ENCODE results near the gene FKBP7. TPM values are rescaled to one million over a fixed set of nuclear protein-coding genes. Genes with fewer than 3 reads are reported as not detected.

The FKBP7 gene
- total RNA-seq, 2 experiments from 2014 or later: 2.8 to 2.9 TPM

- Mint-ChIP-seq H3K36me3 (peaks cover 39% of the 10 kb centered on the region), H3K27ac (no peak overlapping the region), H3K4me1 (ENCODE audit: low read depth) (peaks cover 27% of the 10 kb centered on the region), H3K4me3 (no peak overlapping the region), H3K9me3 (no peaks in the 10 kb centered on the region), H3K27me3 (no peaks in the 10 kb centered on the region)
- CTCF ChIA-PET: interaction anchor here (0.7 to 1.7 kb wide), 2 partner anchors 11 to 17 kb away, joined by 3 to 7 read pairs; no protein-coding TSS in a partner anchor
- DNase-seq: no peak
- intact Hi-C loops (cut with micrococcal nuclease): loop anchor here (1.0 to 2.0 kb wide), 6 partner anchors 9 to 593 kb away; partner anchors contain the start of genes FKBP7, PJVK and PRKRA
- POLR2A ChIA-PET: interaction anchor here (0.6 to 1.5 kb wide), 2 partner anchors 16 to 397 kb away, joined by 5 to 8 read pairs; no protein-coding TSS in a partner anchor
These were observed 35.5 kb upstream of the FKBP7 start for GRCh38 chr2:178513876-178514275.

GRCh38 chr2:178512484-178512883, 34.1 kb upstream of the FKBP7 start:
- POLR2A ChIA-PET: interaction anchor here (1.2 kb wide), 1 partner anchor 18 kb away, joined by 3 read pairs; no protein-coding TSS in a partner anchor
- CTCF ChIA-PET: interaction anchor here (1.2 to 1.7 kb wide), 2 partner anchors 18 to 33 kb away, joined by 3 to 7 read pairs; partner anchors contain the start of gene PLEKHA3
- no peak for DNase-seq
- Mint-ChIP-seq H3K27me3 (no peaks in the 10 kb centered on the region), H3K4me3 (no peak overlapping the region), H3K9me3 (no peaks in the 10 kb centered on the region), H3K27ac (no peak overlapping the region), H3K36me3 (peaks cover 26% of the 10 kb centered on the region), H3K4me1 (ENCODE audit: low read depth) (peaks cover 34% of the 10 kb centered on the region)
- intact Hi-C loops (cut with micrococcal nuclease): no loop called here

GRCh38 chr2:178510384-178510783, 32.0 kb upstream of the FKBP7 start:
- H3K4me3 Mint-ChIP-seq: no peak overlapping the region
- CTCF ChIA-PET: no interaction called here
- peaks cover 40% of the 10 kb centered on the region for H3K4me1 Mint-ChIP-seq (ENCODE audit: low read depth)
- H3K27ac Mint-ChIP-seq: no peak overlapping the region
- no peaks in the 10 kb centered on the region for H3K27me3 Mint-ChIP-seq
- POLR2A ChIA-PET: no interaction called here
- H3K9me3 Mint-ChIP-seq: no peaks in the 10 kb centered on the region
- intact Hi-C loops (cut with micrococcal nuclease): no loop called here
- H3K36me3 Mint-ChIP-seq: peaks cover 28% of the 10 kb centered on the region
- no peak for DNase-seq

DNA sequence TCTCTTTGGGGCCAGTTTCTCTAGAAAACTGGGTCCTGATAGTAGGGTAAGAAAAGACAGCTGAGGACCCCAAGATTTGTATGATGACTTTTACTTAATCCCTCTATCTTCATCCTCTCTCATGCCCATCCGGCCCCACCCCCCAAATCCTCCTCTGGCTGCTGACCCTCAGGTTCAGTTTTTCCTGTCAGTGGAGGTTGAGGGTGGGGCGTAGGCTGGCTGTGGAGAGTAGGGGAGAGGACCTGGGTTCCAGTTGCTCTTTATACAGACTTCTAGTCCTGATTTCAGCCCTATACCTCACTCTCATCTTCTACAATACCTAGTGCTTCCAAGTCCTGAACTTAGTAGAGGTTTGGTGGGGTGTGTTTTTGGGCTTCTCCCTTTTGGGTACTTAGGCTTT, 30.2 kb upstream of the FKBP7 start:
- POLR2A ChIA-PET: no interaction called here
- no peak for DNase-seq
- intact Hi-C loops (cut with micrococcal nuclease): no loop called here
- CTCF ChIA-PET: interaction anchor here (0.6 kb wide), 1 partner anchor 16 kb away, joined by 3 read pairs; no protein-coding TSS in a partner anchor
- Mint-ChIP-seq H3K36me3 (peaks cover 25% of the 10 kb centered on the region), H3K27me3 (no peaks in the 10 kb centered on the region), H3K4me3 (no peak overlapping the region), H3K27ac (no peak overlapping the region), H3K4me1 (ENCODE audit: low read depth) (peaks cover 26% of the 10 kb centered on the region), H3K9me3 (no peaks in the 10 kb centered on the region)

DNA sequence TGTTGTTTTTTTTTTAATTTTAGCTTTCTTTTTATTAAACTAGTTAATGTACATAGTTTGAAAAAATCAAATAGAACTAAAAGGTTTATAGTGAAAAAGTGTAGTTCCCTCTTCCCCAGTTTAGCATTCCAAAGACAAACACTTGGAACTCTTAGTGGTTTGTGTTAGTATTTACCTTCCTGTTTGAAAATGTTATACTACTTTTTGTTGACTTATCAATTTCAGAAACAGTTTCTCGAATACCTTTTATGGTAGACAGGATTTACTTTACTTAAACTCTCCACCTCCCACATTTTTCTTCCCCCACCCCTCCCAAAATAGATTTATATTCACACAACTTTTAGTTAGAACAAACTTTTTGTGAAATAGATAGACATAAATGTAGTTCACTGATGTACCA, 28.5 kb upstream of the FKBP7 start:
- CTCF ChIA-PET: interaction anchor here (1.0 kb wide), 1 partner anchor 24 kb away, joined by 3 read pairs; no protein-coding TSS in a partner anchor
- DNase-seq: no peak
- no peak overlapping the region for H3K4me3 Mint-ChIP-seq
- no peaks in the 10 kb centered on the region for H3K9me3 Mint-ChIP-seq
- H3K27ac Mint-ChIP-seq: no peak overlapping the region
- no peaks in the 10 kb centered on the region for H3K27me3 Mint-ChIP-seq
- peaks cover 23% of the 10 kb centered on the region for H3K36me3 Mint-ChIP-seq
- H3K4me1 Mint-ChIP-seq (ENCODE audit: low read depth): peaks cover 14% of the 10 kb centered on the region
- POLR2A ChIA-PET: no interaction called here
- intact Hi-C loops (cut with micrococcal nuclease): no loop called here

DNA sequence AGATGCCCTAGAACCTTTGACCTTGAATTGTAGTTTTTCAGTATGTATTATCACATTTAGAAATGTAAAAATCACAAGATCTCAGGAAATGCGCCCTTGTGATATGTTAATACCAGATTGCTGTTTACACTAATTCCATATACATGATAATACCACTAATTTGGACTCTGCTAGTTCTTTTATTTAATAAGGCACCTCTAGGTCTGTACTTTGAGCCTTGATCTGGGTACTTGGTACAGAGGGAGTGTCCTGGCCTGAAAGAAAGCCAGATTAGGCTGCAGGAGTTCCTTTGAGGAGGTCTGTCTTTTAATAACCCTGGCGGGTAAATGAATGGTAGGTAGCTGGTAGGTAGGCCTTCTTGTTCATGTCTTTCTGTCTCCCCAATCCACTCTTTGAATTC, 28.1 kb upstream of the FKBP7 start:
- peaks cover 24% of the 10 kb centered on the region for H3K36me3 Mint-ChIP-seq
- ChIA-PET POLR2A (no interaction called here), CTCF (no interaction called here)
- intact Hi-C loops (cut with micrococcal nuclease): no loop called here
- H3K27me3 Mint-ChIP-seq: no peaks in the 10 kb centered on the region
- H3K4me1 Mint-ChIP-seq (ENCODE audit: low read depth): peaks cover 14% of the 10 kb centered on the region
- no peak for DNase-seq
- H3K27ac Mint-ChIP-seq: no peak overlapping the region
- no peaks in the 10 kb centered on the region for H3K9me3 Mint-ChIP-seq
- no peak overlapping the region for H3K4me3 Mint-ChIP-seq

GRCh38 chr2:178506101-178506500, 27.7 kb upstream of the FKBP7 start:
- Mint-ChIP-seq H3K4me3 (no peak overlapping the region), H3K4me1 (ENCODE audit: low read depth) (peaks cover 14% of the 10 kb centered on the region), H3K36me3 (peaks cover 23% of the 10 kb centered on the region), H3K27ac (no peak overlapping the region), H3K27me3 (no peaks in the 10 kb centered on the region), H3K9me3 (no peaks in the 10 kb centered on the region)
- CTCF ChIA-PET: no interaction called here
- no peak for DNase-seq
- POLR2A ChIA-PET: no interaction called here
- intact Hi-C loops (cut with micrococcal nuclease): no loop called here

DNA sequence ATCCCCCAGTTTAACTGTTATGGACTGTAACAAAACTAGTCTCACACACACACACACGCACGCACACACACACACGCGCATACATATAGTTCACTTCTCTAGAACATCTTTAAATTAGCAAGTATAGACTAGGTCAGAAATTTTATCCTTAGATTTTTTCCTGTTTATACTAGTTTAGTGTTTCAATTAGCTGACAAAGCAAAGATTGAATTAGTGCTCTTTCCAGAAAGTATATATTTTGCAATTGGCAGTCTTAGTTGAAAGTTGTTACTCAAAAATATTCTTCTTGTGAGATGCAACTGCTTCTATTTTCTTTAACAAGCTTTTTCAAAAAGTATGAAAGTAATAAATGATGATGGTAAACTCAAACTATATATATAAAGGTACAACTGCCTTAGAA, 24.4 kb upstream of the FKBP7 start:
- H3K27ac Mint-ChIP-seq: no peak overlapping the region
- ChIA-PET POLR2A (no interaction called here), CTCF (interaction anchor here (0.6 to 1.6 kb wide), 3 partner anchors 10 to 20 kb away, joined by 3 to 4 read pairs (median 3); no protein-coding TSS in a partner anchor)
- no peaks in the 10 kb centered on the region for H3K27me3 Mint-ChIP-seq
- intact Hi-C loops (cut with micrococcal nuclease): no loop called here
- peaks cover 40% of the 10 kb centered on the region for H3K36me3 Mint-ChIP-seq
- H3K9me3 Mint-ChIP-seq: no peaks in the 10 kb centered on the region
- DNase-seq: no peak
- peaks cover 9% of the 10 kb centered on the region for H3K4me1 Mint-ChIP-seq (ENCODE audit: low read depth)
- no peak overlapping the region for H3K4me3 Mint-ChIP-seq

GRCh38 chr2:178499640-178500039, 21.2 kb upstream of the FKBP7 start:
- CTCF ChIA-PET: interaction anchor here (1.2 kb wide), 1 partner anchor 85 kb away, joined by 3 read pairs; no protein-coding TSS in a partner anchor
- no peak for DNase-seq
- POLR2A ChIA-PET: no interaction called here
- intact Hi-C loops (cut with micrococcal nuclease): no loop called here
- H3K4me3 Mint-ChIP-seq: no peak overlapping the region
- H3K36me3 Mint-ChIP-seq: peaks cover 53% of the 10 kb centered on the region
- no peak overlapping the region for H3K27ac Mint-ChIP-seq
- no peaks in the 10 kb centered on the region for H3K27me3 Mint-ChIP-seq
- no peaks in the 10 kb centered on the region for H3K9me3 Mint-ChIP-seq
- H3K4me1 Mint-ChIP-seq (ENCODE audit: low read depth): no peaks in the 10 kb centered on the region

GRCh38 chr2:178498137-178498536, 19.7 kb upstream of the FKBP7 start:
- H3K4me1 Mint-ChIP-seq (ENCODE audit: low read depth): no peaks in the 10 kb centered on the region
- intact Hi-C loops (cut with micrococcal nuclease): no loop called here
- no peak overlapping the region for H3K27ac Mint-ChIP-seq
- CTCF ChIA-PET: interaction anchor here (0.5 to 0.9 kb wide), 2 partner anchors 17 to 83 kb away, joined by 3 read pairs; no protein-coding TSS in a partner anchor
- H3K36me3 Mint-ChIP-seq: peaks cover 58% of the 10 kb centered on the region
- H3K9me3 Mint-ChIP-seq: no peaks in the 10 kb centered on the region
- POLR2A ChIA-PET: no interaction called here
- no peaks in the 10 kb centered on the region for H3K27me3 Mint-ChIP-seq
- DNase-seq: no peak
- no peak overlapping the region for H3K4me3 Mint-ChIP-seq

GRCh38 chr2:178496049-178496448, 17.6 kb upstream of the FKBP7 start:
- H3K9me3 Mint-ChIP-seq: no peaks in the 10 kb centered on the region
- peaks cover 2% of the 10 kb centered on the region for H3K4me1 Mint-ChIP-seq (ENCODE audit: low read depth)
- ChIA-PET CTCF (interaction anchor here (0.6 kb wide), 1 partner anchor 170 kb away, joined by 3 read pairs; no protein-coding TSS in a partner anchor), POLR2A (no interaction called here)
- no peak for DNase-seq
- intact Hi-C loops (cut with micrococcal nuclease): no loop called here
- peaks cover 54% of the 10 kb centered on the region for H3K36me3 Mint-ChIP-seq
- no peak overlapping the region for H3K27ac Mint-ChIP-seq
- no peak overlapping the region for H3K4me3 Mint-ChIP-seq
- H3K27me3 Mint-ChIP-seq: no peaks in the 10 kb centered on the region

- no peak for DNase-seq
- Mint-ChIP-seq H3K27me3 (no peaks in the 10 kb centered on the region), H3K9me3 (no peaks in the 10 kb centered on the region), H3K4me3 (no peak overlapping the region), H3K36me3 (peaks cover 56% of the 10 kb centered on the region), H3K4me1 (ENCODE audit: low read depth) (peaks cover 14% of the 10 kb centered on the region), H3K27ac (no peak overlapping the region)
- ChIA-PET CTCF (no interaction called here), POLR2A (no interaction called here)
- intact Hi-C loops (cut with micrococcal nuclease): no loop called here
These were observed 13.2 kb upstream of the FKBP7 start for GRCh38 chr2:178491612-178492011.

GRCh38 chr2:178485356-178485755, 7.0 kb upstream of the FKBP7 start:
- no peaks in the 10 kb centered on the region for H3K27me3 Mint-ChIP-seq
- no peak overlapping the region for H3K4me3 Mint-ChIP-seq
- DNase-seq: no peak
- intact Hi-C loops (cut with micrococcal nuclease): no loop called here
- peaks cover 40% of the 10 kb centered on the region for H3K4me1 Mint-ChIP-seq (ENCODE audit: low read depth)
- H3K9me3 Mint-ChIP-seq: no peaks in the 10 kb centered on the region
- POLR2A ChIA-PET: no interaction called here
- H3K36me3 Mint-ChIP-seq: peaks cover 29% of the 10 kb centered on the region
- no peak overlapping the region for H3K27ac Mint-ChIP-seq
- CTCF ChIA-PET: no interaction called here

All from activated CD4-positive, alpha-beta memory T cell treated with anti-CD3 and anti-CD28 coated beads for 36 hours (primary cell).